Measurements from ENCODE around the gene AGBL4.
A peak's percentile ranks its signal among the peaks of the same experiment; 100 is the strongest.

Gene AGBL4

GRCh38 chr1:48823168-48823567 lies 1200.6 kb downstream of the AGBL4 start:
- DNase-seq (ENCODE audit: low spot score) = no peak

- no peak for DNase-seq (ENCODE audit: low spot score)
Measured at GRCh38 chr1:48820491-48820890, 1203.3 kb downstream of the AGBL4 start.

- no peak for DNase-seq (ENCODE audit: low spot score)
Measured at GRCh38 chr1:48817505-48818114, 1206.1 kb downstream of the AGBL4 start.

- DNase-seq (ENCODE audit: low spot score) = no peak
Measured at GRCh38 chr1:48810740-48811139, 1213.0 kb downstream of the AGBL4 start.

GRCh38 chr1:48808496-48808895 lies 1215.3 kb downstream of the AGBL4 start:
- no peak for DNase-seq (ENCODE audit: low spot score)

GRCh38 chr1:48807554-48808260 lies 1216.0 kb downstream of the AGBL4 start:
- DNase-seq (ENCODE audit: low spot score) = no peak

- DNase-seq (ENCODE audit: low spot score) = no peak
Measured at GRCh38 chr1:48803474-48803873, 1220.3 kb downstream of the AGBL4 start.

GRCh38 chr1:48794816-48795215 lies 1228.9 kb downstream of the AGBL4 start:
- no peak for DNase-seq (ENCODE audit: low spot score)

- no peak for DNase-seq (ENCODE audit: low spot score)
Measured at GRCh38 chr1:48793863-48794262, 1229.9 kb downstream of the AGBL4 start.

GRCh38 chr1:48792961-48793360 lies 1230.8 kb downstream of the AGBL4 start:
- DNase-seq (ENCODE audit: low spot score) = no peak

- no peak for DNase-seq (ENCODE audit: low spot score)
Measured at GRCh38 chr1:48790397-48790796, 1233.4 kb downstream of the AGBL4 start.

GRCh38 chr1:48789903-48790302 lies 1233.9 kb downstream of the AGBL4 start:
- no peak for DNase-seq (ENCODE audit: low spot score)

- no peak for DNase-seq (ENCODE audit: low spot score)
Measured at GRCh38 chr1:48785869-48786268, 1237.9 kb downstream of the AGBL4 start.

- DNase-seq (ENCODE audit: low spot score) = no peak
Measured at GRCh38 chr1:48784301-48784700, 1239.5 kb downstream of the AGBL4 start.

GRCh38 chr1:48777219-48777895 lies 1246.4 kb downstream of the AGBL4 start:
- no peak for DNase-seq (ENCODE audit: low spot score)

GRCh38 chr1:48776393-48777218 lies 1247.1 kb downstream of the AGBL4 start, which contains the start of gene BEND5:
Gene BEND5 (minus strand): TSS chr1:48776891. CDS start chr1:48776831, 60 bp downstream.
- peak; percentile 57 for DNase-seq (ENCODE audit: low spot score)

- no peak for DNase-seq (ENCODE audit: low spot score)
Measured at GRCh38 chr1:48775831-48776392, 1247.8 kb downstream of the AGBL4 start.

GRCh38 chr1:48773133-48773532 lies 1250.6 kb downstream of the AGBL4 start:
- no peak for DNase-seq (ENCODE audit: low spot score)

GRCh38 chr1:48772211-48772610 lies 1251.5 kb downstream of the AGBL4 start:
- no peak for DNase-seq (ENCODE audit: low spot score)

- no peak for DNase-seq (ENCODE audit: low spot score)
Measured at GRCh38 chr1:48771561-48771960, 1252.2 kb downstream of the AGBL4 start.

GRCh38 chr1:48767975-48768510 lies 1255.7 kb downstream of the AGBL4 start:
- no peak for DNase-seq (ENCODE audit: low spot score)

GRCh38 chr1:48765335-48765734 lies 1258.4 kb downstream of the AGBL4 start:
- DNase-seq (ENCODE audit: low spot score) = no peak
